Colonic mucosa (tissue), 4 donors: Measurements from ENCODE around the gene SLC27A5. TPM values are rescaled to one million over a fixed set of nuclear protein-coding genes. Genes with fewer than 3 reads are reported as not detected.

Source experiments
- DNase-seq: peaks from one replicate; pipeline ENCODE4 v3.0.0-alpha.2; 2020
- H3K27ac ChIP-seq: fragments of 200-600 bp; one replicate; pipeline ENCODE4 v1.8.0; 2021
- H3K27me3 ChIP-seq: fragments of 200-600 bp; one replicate; pipeline ENCODE4 v1.8.0; 2021
- H3K36me3 ChIP-seq: fragments of 200-600 bp; one replicate; pipeline ENCODE4 v1.8.0; 2021
- H3K4me1 ChIP-seq: fragments of 200-600 bp; one replicate; pipeline ENCODE4 v1.8.0; 2021; ENCODE audit warnings: mild to moderate bottlenecking
- H3K4me3 ChIP-seq: fragments of 200-600 bp; one replicate; pipeline ENCODE4 v1.8.0; 2021
- H3K9ac ChIP-seq, 2 donors: one replicate each; pipeline ENCODE4 v1.7.0; 2013; ENCODE audit warnings: control low read depth in 2 of 2, low read depth in 2 of 2, low read length in 2 of 2
- H3K9me3 ChIP-seq: fragments of 200-600 bp; one replicate; pipeline ENCODE4 v1.8.0; 2021
- CTCF ChIP-seq: fragments of 200-600 bp; IDR thresholded peaks from one replicate; pipeline ENCODE4 v1.8.0; 2022; ENCODE audit warnings: antibody characterized with exemption, mild to moderate bottlenecking
- intact Hi-C: fragments of 100-400 bp; cut with DNase I; formaldehyde crosslinking; loops from one replicate; pipeline ENCODE4 v1.14.1; 2022
- total RNA-seq, 2 donors: library from RNA; stranded (reverse); fragmentation: NEBNext Ultra II Directional in 1 of 2; extraction: Animal tissue kit (Norgen Biotek cat#: 25700) in 1 of 2; gene quantifications; one replicate each; pipeline ENCODE4 v1.2.1, GENCODE V29; 2021
- donor health status: healthy.
- donor health status: DM: no; HTN: no; CAD: no.
- donor health status: DM: no; HTN: no; CAD: no.

Gene SLC27A5
- total RNA-seq, 2 donors from 2014 or later = 3.7 to 8.7 TPM

- no peak overlapping the region for H3K4me3 ChIP-seq
- H3K27ac ChIP-seq = no peak overlapping the region
- DNase-seq = no peak
- H3K4me1 ChIP-seq = no peaks in the 10 kb centered on the region
- H3K36me3 ChIP-seq = no peaks in the 10 kb centered on the region
- no peaks in the 10 kb centered on the region for H3K27me3 ChIP-seq
- TF ChIP-seq CTCF = no peak
- intact Hi-C loops = no loop called here
- H3K9me3 ChIP-seq = no peaks in the 10 kb centered on the region
- H3K9ac ChIP-seq = no peak overlapping the region
Measured at GRCh38 chr19:58483776-58484175, 28.0 kb downstream of the SLC27A5 start.

- intact Hi-C loops = no loop called here
- Histone ChIP-seq H3K36me3 (no peaks in the 10 kb centered on the region), H3K9me3 (no peaks in the 10 kb centered on the region), H3K27me3 (no peaks in the 10 kb centered on the region), H3K27ac (no peak overlapping the region), H3K4me3 (no peak overlapping the region), H3K4me1 (no peaks in the 10 kb centered on the region), H3K9ac (no peak overlapping the region)
- DNase-seq = no peak
- no peak for TF ChIP-seq CTCF
Measured at GRCh38 chr19:58482372-58482771, 29.4 kb downstream of the SLC27A5 start.

- Histone ChIP-seq H3K9me3 (no peaks in the 10 kb centered on the region), H3K36me3 (no peaks in the 10 kb centered on the region), H3K4me3 (no peak overlapping the region), H3K4me1 (no peaks in the 10 kb centered on the region), H3K9ac (no peak overlapping the region), H3K27ac (no peak overlapping the region), H3K27me3 (no peaks in the 10 kb centered on the region)
- no peak for DNase-seq
- intact Hi-C loops = no loop called here
- no peak for TF ChIP-seq CTCF
Measured at GRCh38 chr19:58480831-58481230, 31.0 kb downstream of the SLC27A5 start.

GRCh38 chr19:58480481-58480830, 31.3 kb downstream of the SLC27A5 start:
- H3K36me3 ChIP-seq = no peaks in the 10 kb centered on the region
- H3K9ac ChIP-seq = no peak overlapping the region

GRCh38 chr19:58479736-58480480, 31.9 kb downstream of the SLC27A5 start:
- H3K9ac ChIP-seq = no peak overlapping the region
- TF ChIP-seq CTCF = no peak
- H3K9me3 ChIP-seq = no peaks in the 10 kb centered on the region
- intact Hi-C loops = no loop called here
- no peak overlapping the region for H3K4me3 ChIP-seq
- H3K4me1 ChIP-seq = peaks cover 5% of the 10 kb centered on the region
- H3K36me3 ChIP-seq = no peaks in the 10 kb centered on the region
- DNase-seq = no peak
- H3K27ac ChIP-seq = no peak overlapping the region
- no peaks in the 10 kb centered on the region for H3K27me3 ChIP-seq

More at GRCh38 chr19:58480481-58480830, 31.3 kb downstream of the SLC27A5 start:
- no peak for DNase-seq
- no peak for TF ChIP-seq CTCF
- Histone ChIP-seq H3K9me3 (no peaks in the 10 kb centered on the region), H3K27ac (no peak overlapping the region), H3K4me1 (no peaks in the 10 kb centered on the region), H3K4me3 (no peak overlapping the region), H3K27me3 (no peaks in the 10 kb centered on the region)
- intact Hi-C loops = no loop called here
